Suprapubic skin (tissue), 4 donors: ENCODE results near the gene GXYLT2.

Experiments used
- CTCF ChIP-seq, 2 donors: fragments of 200-600 bp in 1 of 2; fragments of 450-650 bp in 1 of 2; sonication (generic) in 1 of 2; IDR thresholded peaks; one replicate each; pipeline ENCODE4 v1.5.1; 2016 to 2019; ENCODE audit warnings: antibody characterized with exemption in 2 of 2, mild to moderate bottlenecking in 1 of 2, moderate library complexity in 1 of 2
- POLR2A ChIP-seq, 2 donors: fragments of 450-650 bp; IDR thresholded peaks; one replicate each; pipeline ENCODE4 v1.6.1; 2017; ENCODE audit warnings: antibody characterized with exemption in 2 of 2, mild to moderate bottlenecking in 2 of 2, moderate library complexity in 2 of 2
- POLR2AphosphoS5 ChIP-seq, 3 donors: sonication (generic); formaldehyde crosslinking; IDR thresholded peaks; one replicate each; pipeline ENCODE4 v1.6.1; 2017; ENCODE audit warnings: antibody characterized with exemption in 3 of 3

DNA sequence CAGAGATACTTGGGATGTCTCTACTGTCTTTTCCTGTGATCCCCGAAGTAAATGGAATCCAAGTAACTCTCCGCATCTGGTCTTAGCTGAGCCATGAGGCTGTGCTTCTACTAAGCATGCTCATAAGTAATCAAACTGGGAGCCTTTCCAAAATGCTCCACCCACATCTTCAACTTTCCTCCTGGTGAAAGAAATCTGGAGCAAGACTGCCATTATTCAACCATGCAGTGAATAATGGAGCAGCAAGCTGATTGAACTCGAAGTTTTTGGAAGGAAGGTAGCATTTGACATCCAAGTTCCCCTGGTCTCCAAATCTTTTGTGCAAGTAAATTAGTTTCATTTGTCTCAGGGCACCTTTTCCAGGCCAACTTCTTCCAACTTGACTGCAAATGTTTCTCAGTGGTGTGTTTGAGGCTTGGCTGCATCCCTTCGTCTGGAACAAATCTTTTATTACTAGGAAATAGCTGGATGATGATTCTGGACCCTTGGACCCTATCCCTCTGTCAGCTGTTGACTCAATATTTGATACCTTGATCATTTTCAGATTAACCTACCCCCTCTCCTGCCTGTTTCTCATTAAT is 19.4 kb downstream of the GXYLT2 start:
- TF ChIP-seq CTCF (IDR thresholded peaks at IDR 0.05) (no peak), POLR2AphosphoS5 (IDR thresholded peaks at IDR 0.05) (peak in 2 of 3 donors; percentile 18 to 68), POLR2A (IDR thresholded peaks at IDR 0.05) (no peak)
